Hepatocyte (in vitro differentiated cells): ENCODE measurements around the gene CHRNA4. TPM values are rescaled to one million over a fixed set of nuclear protein-coding genes. Genes with fewer than 3 reads are reported as not detected.

Experiments
- DNase-seq: peaks from one replicate; pipeline ENCODE4 v3.0.0-alpha.2; 2016; ENCODE audit warnings: low spot score
- H2AFZ ChIP-seq: fragments of 200-600 bp; sonication (generic); 2 replicates; pipeline ENCODE4 v1.6.0; 2016; ENCODE audit warnings: antibody characterized with exemption, mild to moderate bottlenecking
- H3K27ac ChIP-seq: fragments of 200-600 bp; sonication (generic); 2 replicates; pipeline ENCODE4 v1.5.1; 2016; ENCODE audit warnings: mild to moderate bottlenecking
- H3K27me3 ChIP-seq: fragments of 200-600 bp; sonication (generic); 2 replicates; pipeline ENCODE4 v1.6.1; 2016
- H3K36me3 ChIP-seq: fragments of 200-600 bp; sonication (generic); replicated peaks from 2 replicates; pipeline ENCODE4 v1.5.1; 2016; ENCODE audit warnings: low read depth; ENCODE audit not compliant: insufficient read depth
- H3K4me1 ChIP-seq: fragments of 200-600 bp; sonication (generic); 2 replicates; pipeline ENCODE4 v1.5.1; 2016; ENCODE audit warnings: mild to moderate bottlenecking, moderate library complexity; ENCODE audit not compliant: insufficient read depth
- H3K4me2 ChIP-seq: fragments of 200-600 bp; sonication (generic); 2 replicates; pipeline ENCODE4 v1.6.0; 2016
- H3K4me3 ChIP-seq: fragments of 200-600 bp; sonication (generic); 2 replicates; pipeline ENCODE4 v1.5.1; 2016; ENCODE audit warnings: mild to moderate bottlenecking
- H3K79me2 ChIP-seq: fragments of 200-600 bp; sonication (generic); 2 replicates; pipeline ENCODE4 v1.6.0; 2017; ENCODE audit warnings: mild to moderate bottlenecking
- H3K9me2 ChIP-seq: fragments of 200-600 bp; sonication (generic); replicated peaks from 2 replicates; pipeline ENCODE4 v1.6.0; 2017; ENCODE audit warnings: mild to moderate bottlenecking; ENCODE audit not compliant: insufficient read depth
- H3K9me3 ChIP-seq: fragments of 200-600 bp; sonication (generic); 2 replicates; pipeline ENCODE4 v1.5.1; 2016; ENCODE audit warnings: low read depth, mild to moderate bottlenecking
- H4K20me1 ChIP-seq: fragments of 200-600 bp; sonication (generic); 2 replicates; pipeline ENCODE4 v1.6.0; 2016; ENCODE audit warnings: mild to moderate bottlenecking; ENCODE audit not compliant: insufficient read depth, poor library complexity, severe bottlenecking
- CTCF ChIP-seq: fragments of 200-600 bp; sonication (generic); IDR thresholded peaks from 2 replicates; pipeline ENCODE4 v1.5.1; 2016; ENCODE audit warnings: antibody characterized with exemption, mild to moderate bottlenecking; ENCODE audit not compliant: poor library complexity
- EZH2 ChIP-seq: fragments of 200-600 bp; sonication (generic); IDR thresholded peaks from 2 replicates; pipeline ENCODE4 v1.6.1; 2016; ENCODE audit warnings: antibody characterized with exemption, mild to moderate bottlenecking, borderline replicate concordance
- EZH2phosphoT487 ChIP-seq: fragments of 200-600 bp; sonication (generic); IDR thresholded peaks from one replicate; pipeline ENCODE4 v1.6.1; 2018; ENCODE audit warnings: antibody characterized with exemption, mild to moderate bottlenecking, low read depth, moderate library complexity; ENCODE audit not compliant: unreplicated experiment, severe bottlenecking
- WGBS: methylation state at CpG from one replicate; pipeline ENCODE4 v1.1.6; 2016; ENCODE audit warnings: low lambda C conversion rate; ENCODE audit errors: missing lambda C conversion rate; 5-methylcytosine and 5-hydroxymethylcytosine counted together
- polyA plus RNA-seq: library from polyadenylated mRNA; unstranded; fragments of >200 nt; fragmentation: Nextera tagmentation; extraction: Ambion mirVana; gene quantifications from 2 replicates; pipeline ENCODE4 v1.2.1, GENCODE V29; 2016
- total RNA-seq: library from RNA; depleted of rRNA; stranded (reverse); fragments of >200 nt; gene quantifications from 2 replicates; pipeline ENCODE4 v1.2.3, GENCODE V29; 2014

Gene CHRNA4
- total and polyA plus RNA-seq, 2 experiments from 2014 or later = 0.25 TPM; not detected in 1

- TF ChIP-seq CTCF = no peak
- no peak for TF ChIP-seq EZH2phosphoT487
- no peak for TF ChIP-seq EZH2
- H3K4me2 ChIP-seq = no peak overlapping the region
- no peaks in the 10 kb centered on the region for H3K4me1 ChIP-seq
- H3K79me2 ChIP-seq = no peaks in the 10 kb centered on the region
- 92% methylated on average over 6 of the region's 6 CpGs for WGBS
- H3K9me2 ChIP-seq = no peaks in the 10 kb centered on the region
- H4K20me1 ChIP-seq = no peaks in the 10 kb centered on the region
- H3K27ac ChIP-seq = no peak overlapping the region
- no peaks in the 10 kb centered on the region for H3K9me3 ChIP-seq
- H3K36me3 ChIP-seq = no peaks in the 10 kb centered on the region
- H2AFZ ChIP-seq = no peak overlapping the region
- H3K27me3 ChIP-seq = no peaks in the 10 kb centered on the region
- no peak for DNase-seq
- H3K4me3 ChIP-seq = no peak overlapping the region
These were observed 44.1 kb downstream of the CHRNA4 start for GRCh38 chr20:63317061-63317460.

GRCh38 chr20:63316502-63316921 is 44.6 kb downstream of the CHRNA4 start:
- no peak overlapping the region for H3K27ac ChIP-seq
- H3K36me3 ChIP-seq = no peaks in the 10 kb centered on the region
- no peak overlapping the region for H2AFZ ChIP-seq
- 88% methylated on average over 13 of the region's 14 CpGs for WGBS
- no peaks in the 10 kb centered on the region for H3K9me3 ChIP-seq
- H4K20me1 ChIP-seq = no peaks in the 10 kb centered on the region
- no peak overlapping the region for H3K4me2 ChIP-seq
- DNase-seq = no peak
- no peak overlapping the region for H3K4me3 ChIP-seq
- no peaks in the 10 kb centered on the region for H3K4me1 ChIP-seq
- no peak for TF ChIP-seq EZH2
- no peak for TF ChIP-seq CTCF
- no peak for TF ChIP-seq EZH2phosphoT487
- H3K9me2 ChIP-seq = no peaks in the 10 kb centered on the region
- no peaks in the 10 kb centered on the region for H3K27me3 ChIP-seq
- no peaks in the 10 kb centered on the region for H3K79me2 ChIP-seq

- H3K9me2 ChIP-seq = no peaks in the 10 kb centered on the region
- H3K36me3 ChIP-seq = no peaks in the 10 kb centered on the region
- no peaks in the 10 kb centered on the region for H3K79me2 ChIP-seq
- H3K27ac ChIP-seq = no peak overlapping the region
- H4K20me1 ChIP-seq = no peaks in the 10 kb centered on the region
- H3K4me3 ChIP-seq = no peak overlapping the region
- WGBS = 92% methylated on average over 21 of the region's 31 CpGs
- DNase-seq = no peak
- H3K4me2 ChIP-seq = no peak overlapping the region
- H3K4me1 ChIP-seq = no peaks in the 10 kb centered on the region
- no peaks in the 10 kb centered on the region for H3K9me3 ChIP-seq
- TF ChIP-seq EZH2phosphoT487 = no peak
- no peak for TF ChIP-seq EZH2
- no peak for TF ChIP-seq CTCF
- no peaks in the 10 kb centered on the region for H3K27me3 ChIP-seq
- H2AFZ ChIP-seq = no peak overlapping the region
These were observed 45.2 kb downstream of the CHRNA4 start for GRCh38 chr20:63315731-63316491.
